ENCODE results near the gene FOXRED1. TPM values are rescaled to one million over a fixed set of nuclear protein-coding genes. Genes with fewer than 3 reads are reported as not detected.
A peak's percentile ranks its signal among the peaks of the same experiment; 100 is the strongest.

FOXRED1 gene
- total RNA-seq, 1 donor from 2014 or later = 16.3 TPM

DNA sequence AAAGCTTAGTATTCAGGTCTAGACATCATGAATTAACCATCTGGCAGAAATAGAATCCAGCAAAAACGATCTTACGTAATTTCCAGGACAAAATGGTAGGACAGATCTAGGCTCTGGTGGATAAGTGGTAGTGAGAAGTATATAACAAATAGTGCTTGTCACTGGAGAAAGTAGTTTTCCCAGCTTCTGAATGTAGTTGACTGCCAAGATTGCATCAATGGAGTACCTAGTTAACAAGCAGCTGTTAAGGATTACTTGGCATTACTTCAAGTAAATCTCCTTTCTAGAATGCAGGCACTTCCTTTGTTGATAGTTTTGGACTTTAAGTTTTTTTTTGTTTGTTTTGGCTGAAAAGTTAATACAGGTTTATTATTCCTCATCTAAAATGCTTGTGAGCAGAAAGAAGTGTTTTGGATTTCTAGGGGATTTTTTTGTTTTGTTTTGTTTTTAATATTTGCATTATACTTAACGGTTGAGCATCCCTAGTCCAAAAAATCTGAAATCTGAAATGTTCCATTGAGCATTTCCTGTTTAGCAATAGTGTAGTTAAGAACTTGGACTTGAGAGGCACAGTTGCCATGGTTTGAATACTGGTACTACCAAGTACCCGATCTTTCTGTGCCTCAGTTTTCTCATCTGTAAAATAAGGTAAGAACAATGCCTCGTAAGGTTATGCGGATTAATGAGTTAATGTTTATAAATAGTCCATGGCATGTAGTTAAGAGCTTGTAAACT is 37.1 kb upstream of the FOXRED1 start:
- peaks cover 30% of the 10 kb centered on the region for H4K20me1 ChIP-seq (ENCODE audit: insufficient read depth, low read length)
- H3K4me3 ChIP-seq (ENCODE audit: insufficient read depth, low read depth, low read length) = no peak overlapping the region
- DNase-seq (ENCODE audit: low read depth) (peak; percentile 48), FAIRE-seq (peak; percentile 37)
- H3K9me3 Mint-ChIP-seq (ENCODE audit: unreplicated experiment) = no peaks in the 10 kb centered on the region
- no peak overlapping the region for H3K27ac ChIP-seq (ENCODE audit: low read depth, low read length)
- H3K36me3 Mint-ChIP-seq (ENCODE audit: low read depth, unreplicated experiment) = peaks cover 3% of the 10 kb centered on the region
- H3K79me2 ChIP-seq (ENCODE audit: insufficient read depth, low read length) = peaks cover 12% of the 10 kb centered on the region
- no peak overlapping the region for H3K4me2 ChIP-seq (ENCODE audit: low read length)
- no peak overlapping the region for H3K9ac ChIP-seq (ENCODE audit: low read length)
- H3K27me3 ChIP-seq (ENCODE audit: insufficient read depth, low read length) = no peaks in the 10 kb centered on the region
- no peaks in the 10 kb centered on the region for H3K9me3 ChIP-seq (ENCODE audit: insufficient read depth, low read depth, low read length)
- H3K36me3 ChIP-seq (ENCODE audit: insufficient read depth, low read length) = no peaks in the 10 kb centered on the region
- H3K4me1 ChIP-seq (ENCODE audit: insufficient read depth, low read length) = no peaks in the 10 kb centered on the region
- H3K4me1 Mint-ChIP-seq (ENCODE audit: low read depth, unreplicated experiment) = peaks cover 5% of the 10 kb centered on the region
- H3K4me3 Mint-ChIP-seq (ENCODE audit: unreplicated experiment) = no peak overlapping the region
- no peak overlapping the region for H3K27ac Mint-ChIP-seq (ENCODE audit: unreplicated experiment)
- no peak overlapping the region for H2AFZ ChIP-seq (ENCODE audit: low read depth, low read length)
- TF ChIP-seq CTCF (IDR thresholded peaks at IDR 0.05; ENCODE audit: insufficient read depth, low read depth, low read length) (no peak), EZH2 (IDR thresholded peaks at IDR 0.05; ENCODE audit: insufficient read depth, low read length) (no peak)
- no peaks in the 10 kb centered on the region for H3K27me3 Mint-ChIP-seq (ENCODE audit: low read depth, unreplicated experiment)

GRCh38 chr11:126232683-126233082 is 36.3 kb upstream of the FOXRED1 start:
- H3K27ac ChIP-seq (ENCODE audit: low read depth, low read length) = no peak overlapping the region
- no peak overlapping the region for H3K27ac Mint-ChIP-seq (ENCODE audit: unreplicated experiment)
- no peak overlapping the region for H2AFZ ChIP-seq (ENCODE audit: low read depth, low read length)
- TF ChIP-seq EZH2 (IDR thresholded peaks at IDR 0.05; ENCODE audit: insufficient read depth, low read length) (no peak), CTCF (IDR thresholded peaks at IDR 0.05; ENCODE audit: insufficient read depth, low read depth, low read length) (no peak)
- no peaks in the 10 kb centered on the region for H3K9me3 Mint-ChIP-seq (ENCODE audit: unreplicated experiment)
- H3K4me3 Mint-ChIP-seq (ENCODE audit: unreplicated experiment) = no peak overlapping the region
- no peak overlapping the region for H3K9ac ChIP-seq (ENCODE audit: low read length)
- no peaks in the 10 kb centered on the region for H3K36me3 ChIP-seq (ENCODE audit: insufficient read depth, low read length)
- H3K4me1 Mint-ChIP-seq (ENCODE audit: low read depth, unreplicated experiment) = peaks cover 5% of the 10 kb centered on the region
- H4K20me1 ChIP-seq (ENCODE audit: insufficient read depth, low read length) = peaks cover 30% of the 10 kb centered on the region
- peaks cover 3% of the 10 kb centered on the region for H3K36me3 Mint-ChIP-seq (ENCODE audit: low read depth, unreplicated experiment)
- H3K9me3 ChIP-seq (ENCODE audit: insufficient read depth, low read depth, low read length) = no peaks in the 10 kb centered on the region
- H3K27me3 Mint-ChIP-seq (ENCODE audit: low read depth, unreplicated experiment) = no peaks in the 10 kb centered on the region
- peaks cover 7% of the 10 kb centered on the region for H3K79me2 ChIP-seq (ENCODE audit: insufficient read depth, low read length)
- no peak overlapping the region for H3K4me2 ChIP-seq (ENCODE audit: low read length)
- no peaks in the 10 kb centered on the region for H3K4me1 ChIP-seq (ENCODE audit: insufficient read depth, low read length)
- no peak for FAIRE-seq
- no peaks in the 10 kb centered on the region for H3K27me3 ChIP-seq (ENCODE audit: insufficient read depth, low read length)
- DNase-seq (ENCODE audit: low read depth) = no peak
- no peak overlapping the region for H3K4me3 ChIP-seq (ENCODE audit: insufficient read depth, low read depth, low read length)

- no peaks in the 10 kb centered on the region for H3K36me3 ChIP-seq (ENCODE audit: insufficient read depth, low read length)
- no peaks in the 10 kb centered on the region for H3K27me3 ChIP-seq (ENCODE audit: insufficient read depth, low read length)
- no peak overlapping the region for H3K4me2 ChIP-seq (ENCODE audit: low read length)
- no peak for DNase-seq (ENCODE audit: low read depth)
- no peak overlapping the region for H2AFZ ChIP-seq (ENCODE audit: low read depth, low read length)
- H3K27ac Mint-ChIP-seq (ENCODE audit: unreplicated experiment) = no peak overlapping the region
- no peaks in the 10 kb centered on the region for H3K4me1 ChIP-seq (ENCODE audit: insufficient read depth, low read length)
- H3K36me3 Mint-ChIP-seq (ENCODE audit: low read depth, unreplicated experiment) = peaks cover 3% of the 10 kb centered on the region
- peaks cover 23% of the 10 kb centered on the region for H4K20me1 ChIP-seq (ENCODE audit: insufficient read depth, low read length)
- no peaks in the 10 kb centered on the region for H3K9me3 ChIP-seq (ENCODE audit: insufficient read depth, low read depth, low read length)
- FAIRE-seq = no peak
- no peak overlapping the region for H3K4me3 ChIP-seq (ENCODE audit: insufficient read depth, low read depth, low read length)
- H3K27me3 Mint-ChIP-seq (ENCODE audit: low read depth, unreplicated experiment) = no peaks in the 10 kb centered on the region
- no peak overlapping the region for H3K4me3 Mint-ChIP-seq (ENCODE audit: unreplicated experiment)
- no peaks in the 10 kb centered on the region for H3K9me3 Mint-ChIP-seq (ENCODE audit: unreplicated experiment)
- peaks cover 7% of the 10 kb centered on the region for H3K79me2 ChIP-seq (ENCODE audit: insufficient read depth, low read length)
- peaks cover 5% of the 10 kb centered on the region for H3K4me1 Mint-ChIP-seq (ENCODE audit: low read depth, unreplicated experiment)
- H3K9ac ChIP-seq (ENCODE audit: low read length) = no peak overlapping the region
- TF ChIP-seq CTCF (IDR thresholded peaks at IDR 0.05; ENCODE audit: insufficient read depth, low read depth, low read length) (no peak), EZH2 (IDR thresholded peaks at IDR 0.05; ENCODE audit: insufficient read depth, low read length) (no peak)
- no peak overlapping the region for H3K27ac ChIP-seq (ENCODE audit: low read depth, low read length)
Observed at GRCh38 chr11:126233391-126233790, 35.6 kb upstream of the FOXRED1 start.

Data from astrocyte (in vitro differentiated cells and primary cell).